ENCODE measurements around the gene ST8SIA1.

- no peak for TF ChIP-seq JUND (IDR thresholded peaks at IDR 0.05; ENCODE audit: low read length)
- TF ChIP-seq RAD21 (IDR thresholded peaks at IDR 0.05 in 1 of 2, conservative IDR thresholded peaks at IDR 0.05 in 1 of 2; ENCODE audit: low read depth in 2 of 2, low read length in 2 of 2), result no peak
- no peak for TF ChIP-seq JUN (IDR thresholded peaks at IDR 0.05; ENCODE audit: low read depth, low read length)
- no peak for TF ChIP-seq FOSL1 (IDR thresholded peaks at IDR 0.05; ENCODE audit: insufficient read depth, low read depth, low read length)
- TF ChIP-seq POU5F1 (IDR thresholded peaks at IDR 0.05; ENCODE audit: low read depth, low read length), result no peak
- no peak for TF ChIP-seq POLR2A (IDR thresholded peaks at IDR 0.05; ENCODE audit: control extremely low read depth in 1 of 2, low read depth in 2 of 2, low read length in 2 of 2)
- TF ChIP-seq CTCF (IDR thresholded peaks at IDR 0.05; ENCODE audit: control extremely low read depth in 1 of 3, insufficient read depth in 1 of 3, low read depth in 1 of 3, low read length in 3 of 3), result no peak
- no peak for TF ChIP-seq CBX5 (IDR thresholded peaks at IDR 0.05; ENCODE audit: low read depth, low read length)
- TF ChIP-seq BRCA1 (IDR thresholded peaks at IDR 0.05; ENCODE audit: low read depth, low read length), result no peak
- no peak for TF ChIP-seq CREB1 (IDR thresholded peaks at IDR 0.05)
- TF ChIP-seq POLR2AphosphoS5 (IDR thresholded peaks at IDR 0.05; ENCODE audit: low read depth, low read length), result no peak
These were observed 104.7 kb downstream of the ST8SIA1 start for GRCh38 chr12:22229652-22230279.
